ENCODE results near the gene BRI3BP. TPM values are rescaled to one million over a fixed set of nuclear protein-coding genes. Genes with fewer than 3 reads are reported as not detected.

The BRI3BP gene
- total and polyA plus RNA-seq, 9 of the 15 experiments (the other 6 are each of a cell fraction or from before 2014, with no cell fraction given) = 12.3 to 25.0 (median 16.6) TPM

- TF ChIP-seq MGA (IDR thresholded peaks at IDR 0.05) (no peak), E2F1 (CRISPR knock-in tag; IDR thresholded peaks at IDR 0.05) (no peak), MYBL2 (IDR thresholded peaks at IDR 0.05; ENCODE audit: low read depth) (no peak), MYBL2 (CRISPR knock-in tag; IDR thresholded peaks at IDR 0.05; ENCODE audit: borderline replicate concordance) (no peak), C11orf30 (IDR thresholded peaks at IDR 0.05; ENCODE audit: low read depth) (no peak), KHSRP (IDR thresholded peaks at IDR 0.05) (no peak), ZBTB7A (IDR thresholded peaks at IDR 0.05; ENCODE audit: borderline replicate concordance, control insufficient read depth, low read depth, low read length) (peak; percentile 88; the same call in 1 of the 2 replicates), CBFA2T3 (IDR thresholded peaks at IDR 0.05) (no peak), TCF7L2 (IDR thresholded peaks at IDR 0.05; ENCODE audit: low read depth, low read length) (no peak), ZBED1 (IDR thresholded peaks at IDR 0.05) (no peak), FOXK1 (CRISPR knock-in tag; IDR thresholded peaks at IDR 0.05; ENCODE audit: borderline replicate concordance) (no peak), MXI1 (IDR thresholded peaks at IDR 0.05; ENCODE audit: low read depth, low read length) (no peak), XRCC5 (IDR thresholded peaks at IDR 0.05; ENCODE audit: low read depth, low read length) (no peak), MTA2 (IDR thresholded peaks at IDR 0.05; ENCODE audit: low read depth) (no peak), RAD51 (IDR thresholded peaks at IDR 0.05; ENCODE audit: borderline replicate concordance, low read depth) (no peak), ZNF316 (IDR thresholded peaks at IDR 0.05) (no peak)
Observed at GRCh38 chr12:125065021-125065918, 71.8 kb downstream of the BRI3BP start, which contains the start of gene AACS (continued).
